Activated CD8-positive, alpha-beta T cell treated with anti-CD3 and anti-CD28 coated beads, Interleukin-2, amount 10 ng/mL, durations not matched to agents 7 days and 5 days (primary cell): ENCODE data around the gene NOMO2. TPM values are rescaled to one million over a fixed set of nuclear protein-coding genes. Genes with fewer than 3 reads are reported as not detected.
"Not testable (repeated sequence)": the region's sequence is repeated elsewhere in the genome, so short reads cannot be mapped to it uniquely, and the experiment has no call there.

ENCODE experiments used
- ATAC-seq: fragments of 150-1000 bp; cut with Tn5 transposase; one replicate; pipeline ENCODE4 v1.10.0; 2021; ENCODE audit warnings: moderate library complexity
- CTCF ChIA-PET: fragments of 350-600 bp; sonication (Branson Sonifier 250); formaldehyde crosslinking; loops from one replicate; lab custom pipeline; 2021; ENCODE audit warnings: antibody characterized with exemption; lab: Charles Lee
- POLR2A ChIA-PET: fragments of 350-600 bp; sonication (Branson Sonifier 250); formaldehyde crosslinking; loops from one replicate; lab custom pipeline; 2021; ENCODE audit warnings: antibody characterized with exemption; lab: Charles Lee
- DNase-seq: peaks from one replicate; pipeline ENCODE4 v3.0.0-alpha.2; 2020
- H3K27ac Mint-ChIP-seq: one replicate; pipeline ENCODE4 v1.8.0; 2021; ENCODE audit warnings: mild to moderate bottlenecking, mixed read lengths
- H3K27me3 Mint-ChIP-seq: one replicate; pipeline ENCODE4 v1.8.0; 2021; ENCODE audit warnings: low read depth, mixed read lengths
- H3K36me3 Mint-ChIP-seq: one replicate; pipeline ENCODE4 v1.8.0; 2021; ENCODE audit warnings: low read depth, mixed read lengths
- H3K4me1 Mint-ChIP-seq: one replicate; pipeline ENCODE4 v1.8.0; 2021; ENCODE audit warnings: low read depth, mixed read lengths
- H3K4me3 Mint-ChIP-seq: one replicate; pipeline ENCODE4 v1.8.0; 2021; ENCODE audit warnings: mild to moderate bottlenecking, mixed read lengths
- H3K9me3 Mint-ChIP-seq: one replicate; pipeline ENCODE4 v1.8.0; 2022; ENCODE audit warnings: mixed read lengths; ENCODE audit not compliant: insufficient read depth
- total RNA-seq, 2 experiments: library from RNA; stranded (reverse); gene quantifications; one replicate each; pipeline ENCODE4 v1.2.3, GENCODE V29; 2021

The NOMO2 gene
- total RNA-seq, 2 experiments from 2014 or later: 89.4 to 97.8 TPM

DNA sequence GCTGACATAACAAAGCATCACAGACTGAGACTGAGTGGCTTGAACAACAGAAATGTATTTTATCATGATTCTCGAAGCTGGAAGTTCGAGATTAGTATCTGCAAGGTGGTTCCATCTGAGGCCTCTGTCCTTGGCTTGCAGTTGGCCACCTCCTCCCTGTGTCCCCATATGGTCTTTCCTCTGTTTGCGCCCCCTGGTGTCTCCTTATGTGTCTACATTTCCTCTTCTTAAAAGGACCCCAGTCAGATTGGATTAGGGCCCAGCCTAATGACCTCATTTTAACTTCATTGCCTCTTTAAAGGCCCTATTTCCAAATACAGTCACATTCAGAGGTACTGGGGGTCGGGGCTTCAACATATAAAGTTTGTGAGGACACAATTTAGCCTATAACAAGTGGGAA is 30.0 kb upstream of the NOMO2 start:
- DNase-seq: peak; percentile 31

DNA sequence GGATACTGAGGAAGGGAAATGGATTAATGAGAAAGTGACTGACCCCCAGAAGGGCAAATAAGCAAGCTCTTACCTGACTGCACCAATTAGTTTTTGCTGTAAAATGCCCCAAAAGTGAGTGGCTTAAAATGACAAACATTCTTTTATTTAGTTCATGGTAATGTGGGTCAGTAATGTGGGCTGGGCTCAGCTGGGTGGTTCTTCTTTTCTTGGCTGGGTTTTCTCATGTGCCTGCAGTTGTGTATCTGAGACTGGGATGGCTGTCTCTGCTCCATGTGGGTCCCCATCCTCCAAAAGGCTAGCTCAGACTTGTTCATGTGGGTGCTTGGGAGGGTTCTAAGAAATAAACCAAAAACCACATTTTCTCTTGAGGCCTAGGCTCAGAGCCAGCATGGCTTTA is 29.5 kb upstream of the NOMO2 start:
- H3K4me3 Mint-ChIP-seq, DNase-seq, H3K4me1 Mint-ChIP-seq, H3K27me3 Mint-ChIP-seq, POLR2A ChIA-PET, H3K9me3 Mint-ChIP-seq, H3K27ac Mint-ChIP-seq, ATAC-seq, H3K36me3 Mint-ChIP-seq, CTCF ChIA-PET: not testable (repeated sequence)

More for the DNA sequence above, 30.0 kb upstream of the NOMO2 start:
- H3K27ac Mint-ChIP-seq, H3K4me1 Mint-ChIP-seq, CTCF ChIA-PET, H3K36me3 Mint-ChIP-seq, POLR2A ChIA-PET, H3K9me3 Mint-ChIP-seq, H3K27me3 Mint-ChIP-seq, H3K4me3 Mint-ChIP-seq, ATAC-seq: not testable (repeated sequence)

GRCh38 chr16:18589806-18590205 is 27.9 kb upstream of the NOMO2 start:
- DNase-seq, CTCF ChIA-PET, H3K9me3 Mint-ChIP-seq, POLR2A ChIA-PET, ATAC-seq, H3K27ac Mint-ChIP-seq, H3K4me1 Mint-ChIP-seq, H3K27me3 Mint-ChIP-seq, H3K4me3 Mint-ChIP-seq, H3K36me3 Mint-ChIP-seq: not testable (repeated sequence)

- ATAC-seq, H3K36me3 Mint-ChIP-seq: not testable (repeated sequence)
These were observed 25.0 kb upstream of the NOMO2 start for GRCh38 chr16:18586560-18587540.

DNA sequence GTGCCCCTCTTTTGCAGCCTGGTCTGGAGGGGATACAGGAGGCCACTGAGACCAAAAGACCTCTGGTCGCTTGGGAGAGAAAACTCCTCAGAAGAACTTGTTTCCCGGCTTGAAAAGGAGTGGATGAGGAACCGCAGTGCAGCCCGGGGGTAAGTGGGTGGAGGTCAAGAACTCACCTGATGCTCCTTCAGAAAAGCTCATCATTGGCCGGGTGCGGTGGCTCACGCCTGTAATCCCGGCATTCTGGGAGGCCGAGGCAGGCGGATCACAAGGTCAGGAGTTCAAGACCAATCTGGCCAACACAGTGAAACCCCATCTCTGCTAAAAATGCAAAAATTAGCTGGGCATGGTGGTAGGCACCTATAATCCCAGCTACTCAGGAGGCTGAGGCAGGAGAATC is 23.9 kb upstream of the NOMO2 start:
- ATAC-seq, H3K27ac Mint-ChIP-seq, H3K4me1 Mint-ChIP-seq, H3K36me3 Mint-ChIP-seq, POLR2A ChIA-PET, DNase-seq, CTCF ChIA-PET, H3K4me3 Mint-ChIP-seq, H3K27me3 Mint-ChIP-seq, H3K9me3 Mint-ChIP-seq: not testable (repeated sequence)

More at GRCh38 chr16:18586560-18587540, 25.0 kb upstream of the NOMO2 start:
- DNase-seq, POLR2A ChIA-PET, CTCF ChIA-PET, H3K27me3 Mint-ChIP-seq, H3K4me3 Mint-ChIP-seq, H3K9me3 Mint-ChIP-seq, H3K27ac Mint-ChIP-seq, H3K4me1 Mint-ChIP-seq: not testable (repeated sequence)

GRCh38 chr16:18582902-18583301 is 21.0 kb upstream of the NOMO2 start:
- POLR2A ChIA-PET: no interaction called here
- H3K4me3 Mint-ChIP-seq: no peak overlapping the region
- ATAC-seq: no peak
- CTCF ChIA-PET: no interaction called here
- H3K27me3 Mint-ChIP-seq: no peaks in the 10 kb centered on the region
- no peaks in the 10 kb centered on the region for H3K9me3 Mint-ChIP-seq
- no peak overlapping the region for H3K27ac Mint-ChIP-seq
- no peaks in the 10 kb centered on the region for H3K4me1 Mint-ChIP-seq
- DNase-seq: no peak
- no peaks in the 10 kb centered on the region for H3K36me3 Mint-ChIP-seq

DNA sequence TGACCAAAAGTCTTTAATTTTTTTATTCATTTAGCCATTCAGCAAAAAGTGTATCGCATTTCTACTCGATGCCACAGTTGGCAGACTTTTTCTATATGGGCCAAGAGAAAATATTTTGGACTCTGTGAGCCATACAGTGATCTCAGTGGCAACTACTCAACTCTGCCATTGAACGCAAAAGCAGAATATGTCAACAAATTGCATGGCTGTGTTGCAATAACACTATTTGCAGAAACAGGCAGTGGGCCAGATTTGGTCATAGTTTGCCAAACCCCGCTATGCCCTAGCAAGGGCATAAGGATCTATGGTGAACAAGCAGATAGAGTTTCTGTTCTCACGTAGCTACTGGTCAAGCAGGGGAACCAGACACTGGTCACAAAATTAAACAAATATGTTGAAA is 18.5 kb upstream of the NOMO2 start:
- H3K4me3 Mint-ChIP-seq, H3K9me3 Mint-ChIP-seq, H3K27me3 Mint-ChIP-seq, CTCF ChIA-PET, POLR2A ChIA-PET, H3K27ac Mint-ChIP-seq, ATAC-seq, H3K4me1 Mint-ChIP-seq, H3K36me3 Mint-ChIP-seq, DNase-seq: not testable (repeated sequence)

GRCh38 chr16:18579261-18579660 is 17.4 kb upstream of the NOMO2 start:
- H3K9me3 Mint-ChIP-seq, H3K4me1 Mint-ChIP-seq, CTCF ChIA-PET, H3K27me3 Mint-ChIP-seq, H3K36me3 Mint-ChIP-seq, DNase-seq, ATAC-seq, POLR2A ChIA-PET, H3K27ac Mint-ChIP-seq, H3K4me3 Mint-ChIP-seq: not testable (repeated sequence)

GRCh38 chr16:18577942-18578341 is 16.0 kb upstream of the NOMO2 start:
- H3K36me3 Mint-ChIP-seq, ATAC-seq, DNase-seq, H3K4me1 Mint-ChIP-seq, H3K27me3 Mint-ChIP-seq, H3K4me3 Mint-ChIP-seq, POLR2A ChIA-PET, H3K9me3 Mint-ChIP-seq, CTCF ChIA-PET, H3K27ac Mint-ChIP-seq: not testable (repeated sequence)

- H3K27ac Mint-ChIP-seq, POLR2A ChIA-PET, H3K4me3 Mint-ChIP-seq, H3K9me3 Mint-ChIP-seq, H3K36me3 Mint-ChIP-seq, H3K27me3 Mint-ChIP-seq, CTCF ChIA-PET, H3K4me1 Mint-ChIP-seq, ATAC-seq, DNase-seq: not testable (repeated sequence)
These were observed 14.0 kb upstream of the NOMO2 start for GRCh38 chr16:18575945-18576344.

DNA sequence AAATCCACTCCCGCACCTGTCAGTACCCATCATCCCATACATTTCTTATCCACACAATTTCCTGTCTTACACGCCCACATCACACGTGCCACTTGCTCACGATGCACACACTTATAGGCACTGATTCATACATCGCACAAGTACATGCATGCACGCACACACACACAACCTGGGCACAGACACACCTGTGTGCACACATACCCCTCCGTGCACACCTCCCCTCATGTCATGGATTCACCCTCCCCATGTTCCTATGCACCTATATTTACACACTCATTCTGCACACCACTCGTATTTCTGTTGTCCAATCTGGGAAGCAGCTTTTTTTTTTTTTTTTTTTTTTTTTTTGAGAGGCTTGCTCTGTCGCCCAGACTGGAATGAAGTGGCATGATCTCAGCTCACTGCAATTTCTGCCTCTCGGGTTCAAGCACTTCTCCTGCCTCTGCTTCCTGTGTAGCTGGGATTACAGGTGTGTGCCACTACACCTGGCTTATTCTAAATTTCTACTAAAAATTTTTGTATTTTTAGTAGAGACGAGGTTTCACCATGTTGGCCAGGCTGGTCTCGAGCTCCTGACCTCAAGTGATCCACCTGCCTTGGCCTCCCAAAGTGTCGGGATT is 13.5 kb upstream of the NOMO2 start:
- POLR2A ChIA-PET, H3K36me3 Mint-ChIP-seq, H3K9me3 Mint-ChIP-seq, DNase-seq, CTCF ChIA-PET, H3K27ac Mint-ChIP-seq, H3K4me3 Mint-ChIP-seq, H3K27me3 Mint-ChIP-seq, H3K4me1 Mint-ChIP-seq, ATAC-seq: not testable (repeated sequence)

- H3K27me3 Mint-ChIP-seq, H3K4me1 Mint-ChIP-seq, H3K27ac Mint-ChIP-seq, POLR2A ChIA-PET, CTCF ChIA-PET, H3K36me3 Mint-ChIP-seq, H3K9me3 Mint-ChIP-seq, DNase-seq, H3K4me3 Mint-ChIP-seq, ATAC-seq: not testable (repeated sequence)
These were observed 12.0 kb upstream of the NOMO2 start for GRCh38 chr16:18573887-18574286.
